HK-2 (cell line): ENCODE results near the gene TIMP2.
"Not testable (repeated sequence)": the region's sequence is repeated elsewhere in the genome, so short reads cannot be mapped to it uniquely, and the experiment has no call there.

Experiments
- DNase-seq: peaks from one replicate; pipeline ENCODE4 v3.0.0-alpha.2; 2018; ENCODE audit not compliant: unreplicated experiment

TIMP2 gene

DNA sequence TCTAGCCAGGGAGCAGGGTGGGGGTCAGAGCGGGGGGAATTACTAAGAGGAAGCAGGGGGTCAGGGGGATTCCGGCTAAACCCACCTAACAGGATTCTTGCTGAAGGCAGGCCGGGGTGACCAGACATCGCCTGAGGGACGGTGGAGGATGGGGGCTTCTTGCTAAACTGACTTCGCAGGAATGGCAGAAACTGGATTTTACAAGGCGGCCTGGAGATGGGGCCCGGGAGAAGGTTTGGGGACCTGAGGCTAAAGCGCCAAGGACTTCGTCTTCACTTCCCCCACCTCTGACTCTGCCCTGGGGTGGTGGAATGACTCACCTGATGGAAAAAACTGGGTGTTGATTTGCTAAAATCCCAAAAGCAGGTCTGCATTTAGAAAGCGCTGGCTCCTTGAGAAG is 31.1 kb upstream of the TIMP2 start:
- no peak for DNase-seq

DNA sequence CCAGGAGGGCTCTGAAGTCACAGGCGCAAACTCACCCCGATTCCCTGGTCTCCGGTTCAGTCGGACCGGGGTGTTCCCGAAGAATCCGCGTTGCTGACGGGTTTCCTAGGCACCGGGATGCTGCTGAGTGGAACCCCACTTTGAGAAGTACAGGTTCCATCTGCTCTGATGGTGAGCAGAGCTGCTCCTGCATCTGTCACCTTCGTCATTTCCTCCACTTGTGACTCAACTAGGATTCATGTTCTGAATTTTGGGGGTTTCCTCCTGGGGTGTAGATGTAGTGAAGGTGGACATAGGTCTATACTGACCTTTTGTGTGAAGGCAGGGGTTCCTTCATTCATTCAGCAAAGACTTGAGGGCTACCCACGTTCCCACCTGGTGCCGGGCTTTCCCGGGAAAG is 29.5 kb upstream of the TIMP2 start:
- DNase-seq = no peak

DNA sequence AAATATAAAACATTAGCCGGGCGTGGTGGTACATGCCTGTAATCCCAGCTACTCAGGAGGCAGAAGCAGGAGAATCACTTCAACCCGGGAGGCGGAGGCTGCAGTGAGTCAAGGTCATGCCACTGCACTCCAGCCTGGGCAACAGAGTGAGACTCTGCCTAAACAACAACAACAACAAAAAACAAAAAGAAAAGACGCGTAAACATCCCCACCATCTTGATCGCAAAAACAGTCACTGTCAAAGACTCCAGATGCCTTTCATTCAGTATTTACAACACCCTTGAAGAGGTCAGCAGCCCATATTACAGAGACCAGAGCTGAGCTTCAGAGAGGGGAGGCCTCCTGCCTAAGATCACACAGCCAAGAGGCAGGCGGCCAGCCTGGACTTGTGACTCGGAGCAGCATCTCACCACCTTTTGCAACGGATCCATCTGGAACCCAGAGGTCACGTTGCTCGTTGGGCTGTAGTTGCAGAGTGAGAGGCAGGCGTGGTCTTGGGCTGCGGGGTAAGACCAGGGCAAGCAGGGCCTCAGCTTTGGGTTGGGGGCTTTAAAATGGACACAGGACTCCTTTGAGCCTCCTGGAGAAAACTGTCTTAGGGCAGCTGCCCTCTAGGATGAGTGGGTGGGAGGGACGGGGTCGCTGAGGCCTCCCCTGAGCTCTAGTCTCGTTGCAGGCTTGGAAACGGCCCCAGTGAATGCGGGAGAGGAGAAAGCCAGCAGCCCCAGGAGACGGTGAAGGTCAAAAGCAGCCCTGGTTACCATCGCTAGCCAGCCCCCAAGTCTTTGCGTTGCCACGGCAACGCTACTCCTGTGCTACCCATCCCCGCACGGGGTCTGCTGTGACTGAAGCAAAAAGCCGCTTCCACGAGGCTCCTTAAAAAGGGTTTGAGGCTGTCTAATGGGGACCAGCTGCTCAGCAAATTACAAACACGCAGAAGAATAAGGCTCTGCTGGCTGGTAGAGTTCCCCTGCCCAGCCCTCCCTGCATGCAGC is 28.5 kb upstream of the TIMP2 start:
- no peak for DNase-seq

DNA sequence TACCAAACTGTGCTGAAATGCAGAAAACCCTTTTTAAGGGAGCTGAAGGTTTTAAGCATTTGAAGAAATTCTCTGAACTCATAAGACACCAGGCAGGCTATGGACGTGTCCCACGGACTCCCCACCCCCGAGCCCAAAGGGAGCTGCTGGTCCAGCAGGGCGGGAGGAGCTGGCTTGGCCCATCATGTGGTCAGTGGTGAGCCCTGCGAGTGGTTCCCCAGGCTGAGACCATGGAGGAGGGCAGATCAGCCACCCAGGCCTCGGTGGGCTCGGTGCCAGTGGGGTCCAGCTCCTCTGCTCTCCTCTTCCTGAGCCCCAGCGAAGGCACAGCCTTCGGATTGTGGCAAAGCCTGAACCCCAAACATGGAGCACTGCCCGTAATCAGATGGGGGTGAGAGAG is 27.5 kb upstream of the TIMP2 start:
- no peak for DNase-seq

DNA sequence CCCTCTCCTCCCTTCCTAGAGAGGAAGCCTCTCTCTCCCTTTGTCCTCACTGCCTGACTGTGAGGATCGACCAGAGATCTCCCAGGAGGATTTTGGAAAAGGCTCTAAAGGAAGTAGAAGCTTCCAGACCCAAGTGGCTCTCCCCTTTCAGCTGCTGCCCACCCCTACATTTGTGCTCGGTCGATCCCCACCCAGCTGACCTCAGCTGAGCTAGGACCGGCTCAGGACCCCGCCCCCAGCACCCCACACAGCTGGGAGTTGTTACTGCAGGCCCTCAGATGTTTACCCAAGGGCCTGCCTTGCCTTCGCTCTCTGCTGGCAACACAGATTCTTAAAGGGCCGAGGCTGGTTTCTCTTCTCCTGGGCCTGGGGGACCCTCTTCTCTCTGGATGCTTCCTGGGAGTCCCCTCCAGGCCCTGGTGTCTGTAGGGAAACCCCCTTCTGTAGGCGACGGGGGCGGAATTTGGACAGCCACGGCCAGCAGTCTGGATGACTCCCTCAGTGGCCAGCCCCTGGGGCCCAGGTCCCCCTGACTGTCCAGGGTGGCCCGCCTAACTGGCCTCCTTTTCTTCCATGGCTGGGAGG is 26.9 kb upstream of the TIMP2 start:
- DNase-seq = no peak

DNA sequence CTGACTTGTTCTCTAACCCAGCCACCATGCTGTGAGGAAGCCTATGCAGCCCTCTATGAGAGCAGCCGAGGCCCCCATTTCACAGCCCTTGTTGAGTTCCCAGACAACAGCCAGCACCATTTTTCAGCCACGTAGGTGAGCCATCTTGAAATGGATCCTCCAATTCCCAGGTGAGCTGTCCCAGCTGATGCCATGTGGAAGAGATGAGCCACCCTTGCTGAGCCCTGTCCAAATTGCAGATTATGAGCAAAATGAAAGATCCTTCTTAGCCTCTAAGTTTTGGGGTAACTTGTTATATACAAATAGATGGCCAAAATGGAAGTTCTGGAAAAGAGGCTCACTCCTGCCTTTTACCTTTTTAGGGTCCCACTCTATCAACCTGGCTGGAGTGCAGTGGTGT is 25.7 kb upstream of the TIMP2 start:
- no peak for DNase-seq

DNA sequence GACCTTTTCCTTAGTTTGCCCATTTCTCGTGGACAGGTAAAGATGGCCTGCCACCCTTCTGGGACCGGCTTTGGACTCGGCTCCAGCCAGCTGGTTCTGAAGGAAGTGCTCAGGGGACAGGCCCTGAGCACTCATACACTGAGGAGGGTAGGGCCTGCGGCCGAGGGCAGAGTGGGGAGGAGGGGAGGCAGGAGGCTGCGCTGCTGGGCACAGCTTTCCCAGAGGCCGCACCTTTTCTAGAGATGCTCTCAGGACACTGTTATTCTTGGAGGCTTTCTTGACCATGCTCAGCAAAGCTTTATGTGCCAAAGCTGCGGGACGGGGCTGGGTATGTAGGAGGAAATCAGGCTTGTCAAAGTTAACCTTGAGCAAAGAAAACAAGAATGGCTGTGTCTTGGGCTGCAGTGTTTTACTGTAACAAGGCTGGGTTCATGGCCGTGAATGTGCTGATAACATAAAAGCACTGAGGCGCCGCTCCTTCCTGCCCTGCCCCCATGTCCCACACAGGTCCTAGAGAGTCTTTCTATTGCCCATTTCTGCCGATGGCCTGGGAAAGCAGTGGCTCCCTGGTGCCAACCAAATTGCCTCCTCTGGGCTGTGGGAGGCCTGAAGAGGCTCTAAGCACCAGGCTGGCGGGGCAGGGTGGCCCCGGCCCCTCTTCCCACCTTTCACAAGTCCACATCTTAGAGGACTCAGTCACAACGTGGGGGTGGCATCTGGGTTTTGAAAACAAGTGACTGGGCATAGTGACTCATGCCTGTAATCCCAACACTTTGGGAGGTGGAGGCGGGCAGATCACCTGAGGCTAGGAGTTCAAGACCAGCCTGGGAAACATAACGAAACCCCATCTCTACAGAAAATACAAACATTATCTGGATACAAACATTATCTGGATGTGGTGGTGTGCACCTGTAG is 22.3 kb upstream of the TIMP2 start:
- DNase-seq = no peak

DNA sequence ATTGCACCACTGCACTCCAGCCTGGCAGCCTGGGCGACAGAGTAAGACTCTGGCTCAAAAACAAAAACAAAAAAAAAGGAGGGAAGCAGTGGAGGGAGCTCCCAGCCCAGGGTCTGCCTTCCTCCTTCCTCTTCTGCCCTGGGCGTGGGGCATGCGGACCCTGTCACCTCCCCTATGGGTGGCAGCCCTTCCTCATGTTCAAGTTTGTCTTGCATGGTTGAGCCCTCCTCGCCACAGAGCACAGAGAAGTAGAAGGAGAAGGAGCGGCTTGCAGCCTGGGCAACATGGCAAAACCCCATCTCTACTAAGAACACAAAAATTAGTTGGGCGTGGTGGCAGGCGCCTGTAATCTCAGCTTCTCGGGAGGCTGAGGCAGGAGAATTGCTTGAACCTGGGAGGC is 21.4 kb upstream of the TIMP2 start:
- DNase-seq = no peak

DNA sequence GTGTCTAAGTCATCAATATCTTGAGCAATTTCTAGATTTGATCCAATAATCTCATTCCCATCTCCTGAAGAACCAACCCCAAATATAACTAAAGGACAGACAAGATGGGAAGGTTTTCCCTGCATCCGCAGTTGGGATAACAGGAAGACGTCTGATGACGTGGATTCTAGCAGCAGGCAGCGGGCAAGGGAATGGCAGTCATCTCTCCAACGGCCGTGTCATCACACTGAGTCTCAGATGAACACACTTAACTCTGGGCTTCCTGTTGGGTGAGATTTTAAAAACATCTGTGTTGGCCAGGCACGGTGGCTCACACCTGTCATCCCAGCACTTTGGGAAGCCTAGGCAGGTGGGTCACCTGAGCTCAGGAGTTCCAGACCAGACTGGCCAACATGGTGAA is 20.9 kb upstream of the TIMP2 start:
- no peak for DNase-seq

DNA sequence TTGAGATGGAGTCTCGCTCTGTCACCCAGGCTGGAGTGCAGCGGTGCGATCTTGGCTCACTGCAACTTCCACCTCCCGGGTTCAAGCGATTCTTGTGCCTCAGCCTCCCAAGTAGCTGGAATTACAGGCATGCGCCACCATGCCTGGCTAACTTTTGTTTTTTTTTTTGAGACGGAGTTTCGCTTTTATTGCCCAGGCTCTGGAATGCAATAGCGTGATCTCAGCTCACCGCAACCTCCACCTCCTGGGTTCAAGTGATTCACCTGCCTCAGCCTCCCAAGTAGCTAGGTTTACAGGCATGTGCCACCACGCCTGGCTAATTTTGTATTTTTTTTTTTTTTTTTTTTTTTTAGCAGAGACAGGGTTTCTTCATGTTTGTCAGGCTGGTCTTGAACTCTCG is 20.3 kb upstream of the TIMP2 start:
- not testable (repeated sequence) for DNase-seq

DNA sequence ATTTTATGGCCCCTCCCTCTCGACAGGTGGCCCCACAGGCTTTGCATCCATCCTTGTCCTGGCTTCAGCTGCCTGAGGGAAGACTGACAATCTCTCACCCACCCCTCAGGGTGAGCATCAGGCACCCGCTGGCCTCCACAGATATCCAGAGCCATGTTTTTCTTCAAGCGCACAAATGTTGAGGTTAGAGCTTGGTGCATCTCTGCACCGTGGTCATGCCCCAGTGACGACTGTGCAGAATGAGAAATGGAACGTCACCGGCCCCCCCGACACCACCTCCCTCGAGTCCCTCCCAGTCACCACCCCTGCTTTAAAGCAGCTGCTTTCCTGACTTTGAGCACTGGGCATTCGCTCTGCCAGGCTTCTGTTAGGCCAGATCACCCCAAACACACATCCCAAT is 19.8 kb upstream of the TIMP2 start:
- no peak for DNase-seq

DNA sequence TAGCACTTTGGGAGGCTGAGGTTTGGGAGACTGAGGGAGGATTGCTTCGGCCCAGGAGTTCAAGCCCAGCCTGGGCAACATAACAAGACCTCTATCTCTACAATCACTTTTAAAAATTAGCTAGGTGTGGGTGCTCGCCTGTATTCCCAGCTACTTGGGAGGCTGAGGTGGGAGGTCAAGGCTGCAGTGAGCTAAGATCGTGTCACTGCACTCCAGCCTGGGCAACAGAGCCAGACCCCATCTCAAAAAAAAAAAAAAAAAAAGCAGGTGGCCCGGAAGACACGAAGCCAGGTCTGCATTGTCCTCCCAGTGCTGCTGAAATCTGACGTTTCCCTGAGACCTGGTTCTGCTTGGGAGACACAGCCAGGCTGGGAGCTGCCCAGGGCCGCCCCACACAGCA is 18.8 kb upstream of the TIMP2 start:
- DNase-seq = no peak

DNA sequence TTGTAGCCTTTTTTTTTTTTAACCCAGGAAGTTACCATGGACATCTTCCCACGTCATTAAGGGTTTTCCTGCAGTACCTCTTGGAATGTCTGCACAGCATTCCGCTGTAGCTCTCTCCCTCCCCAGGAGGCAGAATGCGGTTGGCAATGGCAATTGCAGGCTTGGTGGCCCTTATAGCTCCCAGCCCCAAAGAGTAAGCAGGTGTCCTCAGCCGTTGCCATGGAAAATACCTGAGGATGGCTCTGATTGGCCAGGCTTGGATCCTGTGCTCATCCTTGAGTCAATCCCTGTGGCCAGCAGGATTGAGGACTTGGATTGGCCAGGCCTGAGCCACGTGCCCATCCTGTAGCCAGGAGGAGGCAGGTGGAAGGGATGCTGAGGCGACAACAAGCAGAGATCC is 15.5 kb upstream of the TIMP2 start:
- DNase-seq = no peak

DNA sequence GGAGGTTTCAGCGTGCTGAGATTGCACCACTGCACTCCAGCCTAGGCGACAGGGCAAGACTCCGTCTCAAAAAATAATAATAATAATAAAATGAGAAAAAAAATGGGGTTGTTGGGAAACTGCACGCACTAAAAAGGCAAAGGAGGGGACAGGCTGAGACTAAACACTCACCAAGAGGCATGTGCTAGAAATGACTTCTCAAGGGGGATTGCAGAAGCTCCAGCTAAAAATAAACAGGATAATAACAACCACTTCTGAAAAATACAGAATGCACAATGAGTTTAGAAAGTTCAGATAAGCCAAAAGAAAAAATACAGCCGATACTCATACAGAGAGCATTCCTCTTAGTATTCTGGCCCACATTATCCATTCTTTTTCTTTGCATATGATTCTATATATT is 15.1 kb upstream of the TIMP2 start:
- no peak for DNase-seq

DNA sequence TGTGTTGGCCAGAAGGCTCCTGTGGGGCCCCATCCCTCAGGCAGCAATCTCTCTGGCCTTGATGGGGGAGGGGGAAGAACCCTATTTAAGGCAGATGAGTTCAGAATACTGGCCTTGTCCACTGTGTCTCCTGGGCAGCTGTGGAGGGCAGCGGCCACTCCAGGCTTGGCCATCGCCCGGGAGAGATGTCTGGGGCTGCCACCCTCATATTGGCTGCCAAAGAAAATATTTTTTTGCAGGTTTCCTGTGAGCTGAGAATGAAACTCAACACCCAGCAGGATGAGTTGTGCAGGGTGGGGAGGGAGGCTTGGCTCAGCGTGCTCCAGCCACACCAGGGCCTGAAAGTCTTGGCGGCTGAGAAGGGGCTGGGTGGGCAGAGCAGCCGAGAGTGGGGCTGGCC is 14.4 kb upstream of the TIMP2 start:
- no peak for DNase-seq

DNA sequence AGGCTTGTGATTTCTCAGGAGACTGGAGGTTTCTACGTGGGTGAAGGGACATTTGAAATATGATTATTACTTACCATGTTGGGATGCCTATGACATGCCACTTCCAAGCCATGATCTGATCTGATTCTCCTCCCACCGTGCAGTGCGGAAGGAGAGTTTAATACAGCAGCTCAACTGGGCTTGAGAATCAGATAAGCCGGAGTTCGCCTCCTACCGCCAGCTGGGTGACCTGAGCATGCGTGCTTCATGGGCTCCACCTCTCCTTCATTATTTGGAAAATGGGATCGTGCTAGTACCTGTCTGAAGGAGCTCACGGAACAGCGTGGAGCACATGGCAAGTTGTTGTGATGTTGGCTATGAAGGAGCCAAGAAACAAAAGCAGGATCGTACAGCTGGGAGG is 12.4 kb upstream of the TIMP2 start:
- no peak for DNase-seq

DNA sequence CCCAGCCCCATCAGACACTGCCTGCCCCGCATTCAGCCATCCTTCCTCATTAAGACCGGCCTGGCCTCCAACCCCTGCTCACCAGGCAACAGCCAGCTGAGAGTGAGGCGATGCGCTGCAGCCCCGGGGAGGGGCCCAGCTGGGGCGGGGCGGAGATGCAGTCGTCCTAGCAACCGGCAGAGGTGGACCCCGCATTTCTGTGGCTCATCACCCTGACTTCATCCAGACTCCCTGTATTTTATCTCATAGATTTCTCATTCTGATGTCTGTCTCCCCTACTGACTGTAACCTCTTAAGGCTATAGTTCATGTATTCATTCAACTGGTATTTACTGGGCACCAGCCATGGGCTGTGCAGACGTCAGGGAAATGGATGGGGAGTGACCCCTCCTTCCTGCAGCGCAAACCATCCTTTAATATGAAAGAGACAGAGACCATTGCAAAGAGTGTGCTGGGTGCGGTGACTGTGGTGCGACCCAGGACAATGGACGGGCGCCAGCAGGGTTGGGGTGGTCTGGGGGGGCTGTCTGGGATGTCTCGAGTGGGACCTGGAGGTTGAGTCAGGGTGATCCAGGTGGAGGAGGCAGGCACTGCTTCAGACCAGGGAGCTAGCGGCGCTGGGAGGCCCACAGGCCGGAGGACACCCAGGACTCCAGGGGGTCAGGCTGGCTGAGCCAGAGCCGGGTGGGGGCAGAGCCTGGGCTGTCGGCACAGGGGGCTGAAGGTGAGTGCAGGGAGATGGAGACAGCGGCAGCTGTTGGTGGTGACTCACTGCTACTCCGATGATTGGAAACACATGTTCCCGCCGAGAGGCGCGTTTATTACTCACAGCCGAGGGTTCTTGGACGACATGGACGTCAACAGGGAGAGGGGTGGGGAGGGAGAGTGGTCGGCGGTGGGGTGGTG is 10.5 kb upstream of the TIMP2 start:
- DNase-seq = no peak

DNA sequence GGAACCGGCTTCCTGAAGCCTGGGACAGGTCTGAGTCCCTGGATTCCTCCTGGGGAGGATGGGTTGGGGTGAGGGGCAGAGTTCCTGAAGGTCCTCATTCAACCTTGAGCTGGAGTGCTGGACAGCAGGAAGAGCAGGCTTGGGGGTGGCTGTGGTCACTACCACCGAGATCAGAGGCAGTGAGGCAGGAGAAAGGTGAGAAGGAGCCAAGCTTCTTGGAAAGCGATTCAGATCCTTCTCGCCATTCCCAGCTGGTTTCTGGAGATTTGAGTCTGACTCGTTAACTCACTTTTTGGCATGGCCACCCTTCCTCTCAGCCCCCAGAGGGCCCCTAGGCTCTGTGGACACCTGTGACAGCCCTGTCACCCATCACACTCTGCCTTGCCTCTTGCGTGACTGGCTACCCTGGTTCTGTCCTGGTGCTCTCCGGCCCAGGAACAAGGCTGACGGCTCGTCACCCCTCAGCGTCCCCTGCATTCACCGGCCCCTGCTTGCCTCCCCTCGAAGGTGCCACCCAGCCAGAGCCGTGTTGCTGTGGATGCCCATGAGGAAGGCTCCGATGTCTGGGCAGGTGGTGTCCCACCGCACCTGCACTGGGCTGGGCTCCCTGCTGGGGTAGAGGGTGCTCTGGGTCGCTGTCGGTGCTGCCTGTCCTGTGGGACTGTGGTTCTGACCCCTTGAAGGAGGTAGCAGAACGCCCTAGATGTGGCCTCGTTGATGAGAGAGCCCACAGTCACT is 9.7 kb upstream of the TIMP2 start:
- DNase-seq = peak; percentile 39

DNA sequence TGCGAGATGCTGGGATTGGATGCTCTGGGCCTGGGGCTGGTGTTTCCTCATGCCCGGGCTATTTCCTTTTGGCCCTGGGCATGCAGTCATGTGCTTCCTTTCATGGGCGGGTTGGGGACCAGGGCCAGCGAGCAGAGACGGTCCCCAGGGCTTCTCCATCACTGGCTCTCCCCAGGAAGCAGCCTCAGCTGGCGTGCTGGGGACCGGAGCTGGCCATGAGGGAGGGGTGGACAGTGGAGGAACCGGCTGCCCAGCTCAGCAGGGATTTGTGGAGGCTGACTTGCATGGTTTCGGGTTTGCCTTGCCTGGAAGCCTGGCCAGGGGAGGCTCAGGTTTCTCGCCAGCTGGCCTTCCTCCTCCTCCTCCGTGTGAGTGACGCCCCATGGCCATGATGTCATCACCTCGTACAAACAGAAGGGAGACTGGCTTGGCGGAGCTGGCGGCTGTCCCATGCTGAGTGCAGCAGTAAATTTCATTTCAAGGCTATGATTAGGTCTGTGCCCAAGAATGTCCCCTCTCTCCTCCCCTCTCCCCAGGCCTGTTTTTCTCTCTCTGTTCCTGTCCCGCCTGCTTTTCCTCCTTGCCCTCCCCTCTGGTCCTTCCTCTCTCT is 8.9 kb upstream of the TIMP2 start:
- peak; percentile 86 for DNase-seq
